H1 (cell line): ENCODE data around the gene OTOP1. TPM values are rescaled to one million over a fixed set of nuclear protein-coding genes. Genes with fewer than 3 reads are reported as not detected.

Source experiments
- BACH1 ChIP-seq: IDR thresholded peaks from 2 replicates; pipeline ENCODE4 v1.6.1; 2012; ENCODE audit warnings: low read length, improper control_type of control experiment
- CBX8 ChIP-seq: fragments of 300-800, 300-1000 bp; sonication (generic); IDR thresholded peaks from 2 replicates; pipeline ENCODE4 v1.7.1; 2016; ENCODE audit warnings: low read depth, low read length, borderline replicate concordance
- polyA plus RNA-seq, 7 experiments: library from polyadenylated mRNA; depleted of rRNA in 3 of 7; stranded (reverse) in 5 of 7; unstranded in 2 of 7; fragments of >200 nt in 5 of 7; fragments of 200-250 nt in 2 of 7; gene quantifications; 1 replicate in 5 of 7; 2 replicates in 1 of 7; 4 replicates in 1 of 7; pipeline versions ENCODE4 v1.2.1 to v1.2.3, GENCODE V29; 2011 to 2013; ENCODE audit warnings: missing spikeins in 2 of 7, mixed read lengths in 2 of 7
- total RNA-seq: library from RNA; stranded (reverse); fragmentation: NEBNext Ultra II Directional; extraction: Animal tissue kit (Norgen Biotek cat#: 25700); gene quantifications from 2 replicates; pipeline ENCODE4 v1.2.1, GENCODE V29; 2021

Gene OTOP1
- total and polyA plus RNA-seq, 2 of the 8 experiments (the other 6 are each of a cell fraction or from before 2014, with no cell fraction given): not detected

DNA sequence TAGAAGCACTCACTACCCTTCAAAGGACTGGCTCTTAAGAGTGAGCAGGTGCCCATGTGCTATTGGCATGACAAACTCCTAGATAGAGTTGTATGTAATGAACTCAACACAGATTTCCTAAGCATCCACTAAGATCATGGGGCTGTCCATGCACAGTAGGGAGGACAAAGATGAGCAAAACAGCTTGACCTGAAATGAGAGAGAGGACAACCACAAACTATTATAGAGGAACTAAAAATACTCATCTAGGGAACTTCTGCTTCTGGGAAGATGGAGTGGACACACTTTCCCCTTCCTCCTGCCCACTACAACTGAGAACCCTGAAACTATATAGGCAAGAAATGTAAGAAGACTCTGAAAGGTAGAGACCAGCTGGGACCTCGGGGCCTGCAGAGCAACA, 42.0 kb upstream of the OTOP1 start (continued):
- no peak for TF ChIP-seq BACH1
- TF ChIP-seq CBX8: no peak
